ENCODE measurements around the gene MRPL19. TPM values are rescaled to one million over a fixed set of nuclear protein-coding genes. Genes with fewer than 3 reads are reported as not detected.
A peak's percentile ranks its signal among the peaks of the same experiment; 100 is the strongest.
"Not testable (repeated sequence)": the region's sequence is repeated elsewhere in the genome, so short reads cannot be mapped to it uniquely, and the experiment has no call there.

Gene MRPL19
- total RNA-seq, 2 donors from 2014 or later, result 39.2 to 56.4 TPM

DNA sequence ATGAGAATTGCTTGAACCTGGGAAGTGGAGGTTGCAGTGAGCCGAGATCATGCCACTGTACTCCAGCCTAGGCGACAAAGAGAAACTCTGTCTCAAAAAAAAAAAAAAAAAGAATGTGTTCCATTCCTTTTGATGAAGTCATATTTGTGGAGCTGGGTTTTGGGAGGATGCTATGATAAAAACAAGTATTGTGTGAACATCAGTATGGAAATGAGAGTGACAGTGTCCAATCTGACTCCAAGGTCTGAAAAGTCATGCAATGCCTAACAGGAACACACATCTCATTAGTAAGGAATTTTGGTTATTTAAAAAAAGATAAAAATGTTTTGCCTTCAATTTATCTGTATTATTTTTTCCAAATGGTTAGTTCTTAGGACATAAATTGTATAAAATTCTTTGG is 52.3 kb downstream of the MRPL19 start:
- H3K27ac Mint-ChIP-seq, result no peak overlapping the region
- H3K9me3 Mint-ChIP-seq, result no peaks in the 10 kb centered on the region
- DNase-seq (ENCODE audit: low spot score in 2 of 2) (no peak), ATAC-seq (no peak)
- H3K36me3 Mint-ChIP-seq, result peaks cover 23 to 24% of the 10 kb centered on the region in 2 donors

DNA sequence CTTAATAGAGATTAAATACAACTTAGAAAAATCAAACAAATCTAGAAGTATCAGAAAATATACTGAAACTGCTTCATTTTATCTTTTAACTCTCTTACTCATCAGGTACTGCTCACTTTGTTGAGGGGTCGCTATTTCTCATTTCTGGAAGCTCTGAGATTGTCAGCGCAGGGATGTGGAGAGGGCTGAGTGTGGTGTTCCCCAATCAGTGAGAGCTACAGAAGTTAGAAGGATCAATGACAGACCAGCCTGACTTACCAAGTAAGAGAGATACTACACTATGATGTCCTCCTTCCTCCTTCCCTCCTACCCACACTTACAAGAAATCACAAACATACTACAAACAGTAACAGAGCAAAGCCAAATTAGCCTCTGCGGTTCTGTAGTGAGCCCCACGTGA is 56.0 kb downstream of the MRPL19 start:
- ATAC-seq (peak in 1 of 2 donors; percentile 79), DNase-seq (ENCODE audit: low spot score in 2 of 2) (no peak)
- Mint-ChIP-seq H3K9me3 (no peaks in the 10 kb centered on the region), H3K36me3 (peaks cover 29% of the 10 kb centered on the region in 2 donors), H3K27ac (no peak overlapping the region)

DNA sequence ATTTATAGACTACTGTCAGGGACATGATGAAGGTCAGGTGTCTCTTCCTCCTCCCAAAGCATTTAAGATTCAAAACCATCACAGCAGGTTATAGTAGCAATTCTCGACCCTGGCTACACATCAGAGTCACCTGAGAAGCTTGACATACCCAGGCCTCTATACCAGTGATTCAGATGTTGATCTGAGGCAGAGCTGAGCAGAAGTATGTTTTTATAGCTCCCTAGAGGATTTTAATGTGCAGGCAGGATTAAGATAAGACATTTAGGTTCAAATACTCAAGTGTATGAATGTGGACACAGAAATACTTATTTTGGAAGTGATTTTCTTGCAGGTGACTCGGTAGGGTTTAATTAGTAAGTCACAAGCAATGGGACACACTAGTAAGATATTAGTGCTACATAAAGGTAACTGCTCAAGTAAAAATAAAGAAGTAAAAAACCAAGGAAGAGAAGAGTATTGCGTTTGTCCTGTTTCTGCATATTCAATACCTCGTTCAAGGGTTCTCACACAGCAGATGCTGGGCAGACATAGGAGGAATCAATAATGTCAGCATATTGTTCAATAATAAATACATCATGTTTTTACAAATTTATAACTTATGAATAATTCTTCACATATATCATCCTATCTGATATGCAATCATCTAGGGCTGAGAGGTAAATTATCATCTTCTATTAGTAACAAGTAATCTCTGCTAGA is 57.2 kb downstream of the MRPL19 start:
- DNase-seq (ENCODE audit: low spot score in 2 of 2), result no peak
- ATAC-seq, result no peak
- Mint-ChIP-seq H3K27ac (no peak overlapping the region), H3K9me3 (no peaks in the 10 kb centered on the region), H3K36me3 (peaks cover 23% of the 10 kb centered on the region in 2 donors)

DNA sequence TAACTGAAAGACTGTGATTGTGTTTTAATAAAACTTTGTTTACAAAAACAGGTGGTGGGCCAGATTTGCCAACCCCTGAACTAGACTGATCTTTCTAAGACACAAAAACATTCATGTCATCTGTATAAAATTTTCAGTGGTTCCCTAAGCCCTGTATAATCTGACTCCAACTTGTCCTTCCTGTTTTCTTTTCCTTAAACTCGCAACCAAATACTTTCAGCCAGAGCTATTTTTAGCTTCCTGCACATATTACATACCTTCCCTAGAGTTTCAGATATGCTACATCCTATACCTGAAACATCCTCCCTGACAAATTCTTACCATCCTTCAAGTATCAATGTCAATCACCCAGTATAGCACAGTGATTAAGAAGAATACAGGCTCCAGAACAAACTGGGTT is 59.3 kb downstream of the MRPL19 start:
- no peak for ATAC-seq
- no peak for DNase-seq (ENCODE audit: low spot score in 2 of 2)
- H3K9me3 Mint-ChIP-seq, result no peaks in the 10 kb centered on the region
- no peak overlapping the region for H3K27ac Mint-ChIP-seq
- peaks cover 18 to 26% of the 10 kb centered on the region in 2 donors for H3K36me3 Mint-ChIP-seq

DNA sequence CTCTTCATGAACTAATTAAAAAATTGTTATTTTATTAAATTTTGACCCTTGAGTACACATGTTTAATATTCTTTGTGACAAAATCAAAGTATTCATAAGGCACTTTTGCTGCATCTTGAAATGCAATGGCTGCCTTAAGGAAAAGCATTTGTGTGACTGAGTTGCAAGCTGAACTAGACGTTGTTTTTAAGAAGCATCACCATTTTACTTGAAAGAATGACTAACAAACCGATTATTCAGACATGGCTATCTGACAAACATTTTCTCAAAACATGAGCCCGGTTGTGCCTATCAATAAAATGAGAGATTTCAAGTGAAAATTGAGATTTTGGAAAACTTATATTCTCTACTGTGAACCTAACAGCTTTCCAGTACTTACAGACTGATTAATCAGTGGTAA is 61.3 kb downstream of the MRPL19 start:
- Mint-ChIP-seq H3K36me3 (peaks cover 20 to 24% of the 10 kb centered on the region in 2 donors), H3K9me3 (no peaks in the 10 kb centered on the region), H3K27ac (no peak overlapping the region)
- ATAC-seq (no peak), DNase-seq (ENCODE audit: low spot score in 2 of 2) (no peak)

DNA sequence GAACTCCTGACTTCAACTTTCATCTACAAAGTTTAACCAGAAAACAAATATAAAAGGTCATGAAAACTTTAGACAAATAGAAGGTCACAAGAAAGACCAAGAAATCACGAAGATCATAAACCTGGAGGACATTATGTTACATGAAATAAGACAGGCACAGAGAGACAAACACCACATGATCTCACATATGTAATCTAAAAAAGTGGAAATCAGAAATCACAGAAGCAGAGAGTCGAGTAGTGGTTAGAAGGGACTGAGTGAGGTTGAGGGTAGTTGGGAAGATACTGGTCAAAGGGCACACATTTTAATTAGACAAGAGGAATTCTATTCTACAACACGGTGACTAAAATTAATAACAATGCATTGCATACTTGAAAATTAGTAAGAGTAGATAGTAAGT is 62.7 kb downstream of the MRPL19 start:
- DNase-seq (ENCODE audit: low spot score in 2 of 2), result no peak
- peaks cover 16 to 21% of the 10 kb centered on the region in 2 donors for H3K36me3 Mint-ChIP-seq
- H3K27ac Mint-ChIP-seq, result peak overlapping the region; percentile 1 to 93
- H3K9me3 Mint-ChIP-seq, result no peaks in the 10 kb centered on the region
- no peak for ATAC-seq

DNA sequence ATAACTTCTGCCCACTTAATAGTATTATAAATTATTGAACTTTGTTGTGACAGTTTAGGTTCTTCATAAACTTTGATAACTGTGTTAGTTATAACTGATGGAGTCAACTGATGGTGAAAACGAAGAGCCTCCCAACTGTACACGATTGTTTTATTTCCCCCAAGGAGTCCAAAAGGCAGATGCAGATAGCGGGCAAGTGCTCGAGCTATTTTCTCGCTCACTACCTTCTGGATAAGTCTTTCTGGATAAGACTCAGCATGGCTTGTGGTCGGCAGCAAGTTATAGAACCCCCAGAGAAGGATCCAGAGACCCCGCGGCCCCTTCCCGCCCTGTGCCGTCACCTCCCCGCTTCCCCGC is 63.6 kb downstream of the MRPL19 start:
- Mint-ChIP-seq H3K9me3 (no peaks in the 10 kb centered on the region), H3K27ac (peak overlapping the region; percentile 93 to 98), H3K36me3 (peaks cover 8 to 12% of the 10 kb centered on the region in 2 donors)
- ATAC-seq, result no peak
- no peak for DNase-seq (ENCODE audit: low spot score in 2 of 2)

DNA sequence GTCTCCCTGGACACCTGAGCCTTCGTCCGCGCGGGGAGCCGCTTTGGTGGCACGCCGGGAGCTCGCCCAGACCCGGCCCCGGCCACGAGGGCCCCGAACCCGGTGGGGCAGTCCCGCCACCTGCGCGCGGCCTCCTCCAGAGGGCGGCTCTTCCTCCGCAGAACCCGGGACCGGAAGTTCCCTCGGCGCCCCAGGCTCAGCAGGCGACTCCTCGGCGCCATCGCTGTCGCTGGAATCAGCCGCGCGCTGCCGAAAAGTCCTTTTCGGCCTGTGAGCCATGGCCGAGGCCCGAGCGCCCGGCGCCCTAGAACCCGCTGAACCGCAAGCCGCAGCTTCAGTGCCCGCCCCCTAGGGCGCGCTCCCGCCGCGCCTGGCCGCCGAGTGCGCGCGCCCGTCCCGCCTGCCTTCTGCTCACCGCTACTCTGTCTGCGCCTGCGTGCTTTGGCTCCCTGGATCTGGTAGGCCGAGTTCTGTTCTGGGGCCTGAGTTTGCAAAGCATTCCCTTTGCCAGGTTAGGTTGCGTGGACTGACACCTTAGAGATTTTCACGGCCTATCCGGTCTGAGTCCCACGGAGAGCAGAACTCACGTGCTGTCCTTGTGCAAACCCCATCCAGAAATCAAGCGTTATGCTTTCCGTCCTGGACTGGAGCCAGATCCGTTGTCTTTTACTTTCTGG is 64.1 kb downstream of the MRPL19 start, which contains the start of gene GCFC2:
GCFC2 (minus strand) TSS at position 339 of the 677 bp plus-strand sequence; CDS start at position 279, 60 bp downstream.
- Mint-ChIP-seq H3K27ac (peak within 1 kb of the TSS; percentile 93 to 98), H3K9me3 (no peaks in the 10 kb centered on the region), H3K36me3 (peaks cover 8 to 12% of the 10 kb centered on the region in 2 donors)
- ATAC-seq (peak; percentile 89 to 93), DNase-seq (ENCODE audit: low spot score in 2 of 2) (peak; percentile 81 to 93)

DNA sequence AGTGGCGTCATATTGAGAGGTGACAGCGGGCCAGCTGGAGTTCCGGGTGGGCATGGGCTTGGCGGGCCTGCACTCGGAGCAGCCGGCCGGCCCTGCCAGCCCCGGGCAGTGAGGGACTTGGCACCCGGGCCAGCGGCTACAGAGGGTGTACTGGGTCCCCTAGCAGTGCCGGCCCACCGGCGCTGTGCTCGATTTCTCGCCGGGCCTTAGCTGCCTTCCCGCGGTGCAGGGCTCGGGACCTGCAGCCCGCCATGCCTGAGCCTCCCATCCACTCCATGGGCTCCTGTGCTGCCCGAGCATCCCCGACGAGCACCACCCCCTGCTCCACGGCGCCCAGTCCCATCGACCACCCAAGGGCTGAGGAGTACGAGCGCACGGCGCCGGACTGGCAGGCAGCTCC is 65.0 kb downstream of the MRPL19 start:
- peak overlapping the region; percentile 93 to 98 for H3K27ac Mint-ChIP-seq
- not testable (repeated sequence) for H3K9me3 Mint-ChIP-seq; DNase-seq (ENCODE audit: low spot score in 2 of 2); ATAC-seq
- peaks cover 8 to 12% of the 10 kb centered on the region in 2 donors for H3K36me3 Mint-ChIP-seq

DNA sequence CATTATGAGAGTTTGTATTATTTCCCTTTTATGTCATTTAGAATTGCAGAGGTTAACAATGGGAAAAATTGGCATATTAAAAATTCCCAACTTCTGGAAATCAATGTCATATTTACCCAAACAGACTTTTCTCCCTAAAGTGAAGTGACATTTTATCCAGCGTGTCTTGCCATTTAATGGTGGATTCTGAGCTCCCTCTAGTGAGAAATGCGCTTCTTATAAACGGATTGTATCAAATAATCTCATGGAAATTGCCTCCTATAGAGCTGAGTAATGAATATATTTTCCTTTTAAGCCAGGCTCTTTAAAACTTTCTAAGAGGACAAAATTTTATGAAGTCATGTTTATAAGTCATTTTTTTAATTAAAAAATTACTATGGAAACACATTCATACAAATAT is 69.8 kb downstream of the MRPL19 start:
- ATAC-seq, result no peak
- H3K36me3 Mint-ChIP-seq, result peaks cover 0 to 8% of the 10 kb centered on the region in 2 donors
- DNase-seq (ENCODE audit: low spot score in 2 of 2), result no peak
- H3K27ac Mint-ChIP-seq, result no peak overlapping the region
- H3K9me3 Mint-ChIP-seq, result no peaks in the 10 kb centered on the region

DNA sequence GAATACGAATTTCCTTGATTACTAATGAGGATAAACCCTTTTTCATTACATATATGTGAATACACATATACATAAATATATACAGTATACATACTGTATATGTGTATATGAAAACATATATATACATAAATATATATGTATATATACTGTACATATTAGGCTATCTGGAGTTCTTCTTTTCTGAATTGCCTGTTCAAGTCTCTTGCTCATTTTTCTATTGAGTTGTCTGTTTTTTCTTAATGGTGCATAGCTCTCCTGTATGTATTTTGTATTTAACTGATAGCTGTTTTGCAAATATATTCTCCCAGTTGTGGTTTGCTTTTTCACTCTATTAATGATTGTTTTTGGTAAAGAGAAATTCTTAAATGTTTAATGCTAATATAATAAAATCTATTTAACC is 73.0 kb downstream of the MRPL19 start:
- Mint-ChIP-seq H3K36me3 (no peaks in the 10 kb centered on the region), H3K27ac (no peak overlapping the region), H3K9me3 (no peaks in the 10 kb centered on the region)
- DNase-seq (ENCODE audit: low spot score in 2 of 2), result no peak
- ATAC-seq, result no peak

DNA sequence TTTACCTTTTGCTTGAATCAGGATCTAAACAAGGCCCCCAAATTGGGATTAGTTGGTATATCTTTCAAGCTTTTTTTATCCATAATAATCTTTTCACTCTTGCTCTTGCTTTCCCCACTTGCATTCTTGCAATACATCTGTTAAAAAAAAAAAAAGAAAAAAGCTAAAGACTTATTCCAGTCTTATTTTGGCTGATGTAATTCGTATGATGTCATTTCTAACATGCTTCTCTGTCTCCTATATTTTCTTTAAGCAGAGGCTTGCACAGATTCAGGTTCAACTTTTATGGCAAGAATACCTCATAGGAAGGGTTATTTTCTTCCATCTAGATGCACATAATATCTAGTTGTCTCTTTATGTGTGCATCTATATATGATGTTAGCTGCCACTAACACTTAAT is 73.9 kb downstream of the MRPL19 start:
- no peak for DNase-seq (ENCODE audit: low spot score in 2 of 2)
- Mint-ChIP-seq H3K9me3 (no peaks in the 10 kb centered on the region), H3K36me3 (no peaks in the 10 kb centered on the region), H3K27ac (no peak overlapping the region)
- ATAC-seq, result no peak

DNA sequence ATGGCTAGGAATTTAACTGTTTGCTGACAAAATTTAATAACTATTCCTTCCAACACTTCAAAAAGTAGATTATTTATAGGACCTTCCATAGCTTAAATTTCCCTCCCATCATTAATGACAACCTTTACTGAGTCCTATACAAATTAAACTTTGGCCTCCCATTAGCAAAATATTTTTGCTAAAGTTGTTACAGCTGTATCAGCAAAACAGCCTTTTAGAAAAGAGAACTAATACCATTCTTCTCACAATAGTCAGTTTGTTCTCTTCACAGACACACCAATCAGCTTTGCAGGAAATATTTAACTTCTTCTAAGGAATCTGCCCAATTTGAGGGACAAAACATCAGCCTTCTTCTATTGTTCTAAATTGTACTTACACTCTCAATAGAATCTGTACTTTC is 76.1 kb downstream of the MRPL19 start:
- Mint-ChIP-seq H3K27ac (no peak overlapping the region), H3K36me3 (no peaks in the 10 kb centered on the region), H3K9me3 (no peaks in the 10 kb centered on the region)
- no peak for DNase-seq (ENCODE audit: low spot score in 2 of 2)
- ATAC-seq, result no peak

DNA sequence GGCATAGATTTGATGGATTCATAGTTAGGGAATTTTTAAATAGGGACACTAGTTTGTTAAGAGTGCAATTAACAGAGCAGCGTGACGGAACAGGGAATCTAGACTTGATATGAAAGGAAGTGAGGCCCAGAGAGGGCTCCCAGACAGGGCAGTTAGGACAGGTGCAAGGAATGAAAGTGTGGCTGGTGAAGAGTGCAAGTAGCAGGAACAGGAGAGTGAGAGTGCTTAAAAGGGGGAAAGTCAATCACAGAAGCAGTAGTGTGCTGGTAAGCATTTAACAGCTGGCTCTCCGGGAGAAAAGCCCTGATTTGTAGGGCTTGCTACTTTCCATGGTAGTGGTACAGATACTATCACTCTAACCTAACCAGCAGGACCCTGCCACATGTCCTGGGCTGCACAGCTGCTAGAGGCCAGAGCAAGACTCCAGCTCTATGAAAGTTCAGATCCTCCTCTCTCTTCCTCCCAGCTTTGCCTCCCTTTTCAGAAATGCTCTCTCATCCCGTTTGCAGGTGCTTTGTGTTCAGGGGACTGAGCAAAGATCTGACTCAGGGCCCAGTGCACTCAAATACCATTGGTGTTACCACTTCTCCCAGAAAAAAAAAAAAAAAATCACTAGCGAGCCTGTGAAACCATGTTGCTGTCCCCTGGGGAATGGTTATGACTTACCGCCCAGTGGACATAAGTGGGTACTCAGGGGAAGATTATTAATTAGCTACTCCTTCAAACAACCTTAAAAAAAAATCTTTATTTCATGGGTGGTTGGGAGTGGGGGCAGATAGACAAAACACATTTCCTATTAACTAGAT is 82.2 kb downstream of the MRPL19 start:
- Mint-ChIP-seq H3K27ac (no peak overlapping the region), H3K36me3 (no peaks in the 10 kb centered on the region), H3K9me3 (no peaks in the 10 kb centered on the region)
- ATAC-seq, result no peak
- DNase-seq (ENCODE audit: low spot score in 2 of 2), result no peak

DNA sequence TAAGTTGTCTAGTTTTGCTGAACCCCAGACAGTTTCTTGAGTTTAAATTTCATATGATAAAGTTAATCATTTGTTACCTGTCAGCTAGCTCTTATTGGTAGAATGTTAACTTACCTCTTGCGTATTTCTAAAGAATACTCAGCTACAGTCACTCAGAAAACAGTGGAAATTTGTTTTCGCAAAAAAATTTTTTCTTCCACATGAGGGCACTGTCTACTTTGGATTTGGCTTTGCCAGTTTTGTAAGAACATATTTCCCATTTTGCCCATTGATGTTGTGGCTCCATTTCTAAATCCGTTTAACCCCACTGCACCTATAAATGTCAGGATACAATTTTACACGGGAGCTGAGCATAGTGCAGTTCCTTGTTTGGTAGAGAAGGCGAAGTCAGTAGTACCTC is 83.3 kb downstream of the MRPL19 start:
- no peaks in the 10 kb centered on the region for H3K9me3 Mint-ChIP-seq
- no peak overlapping the region for H3K27ac Mint-ChIP-seq
- no peaks in the 10 kb centered on the region for H3K36me3 Mint-ChIP-seq
- no peak for ATAC-seq
- DNase-seq (ENCODE audit: low spot score in 2 of 2), result no peak

DNA sequence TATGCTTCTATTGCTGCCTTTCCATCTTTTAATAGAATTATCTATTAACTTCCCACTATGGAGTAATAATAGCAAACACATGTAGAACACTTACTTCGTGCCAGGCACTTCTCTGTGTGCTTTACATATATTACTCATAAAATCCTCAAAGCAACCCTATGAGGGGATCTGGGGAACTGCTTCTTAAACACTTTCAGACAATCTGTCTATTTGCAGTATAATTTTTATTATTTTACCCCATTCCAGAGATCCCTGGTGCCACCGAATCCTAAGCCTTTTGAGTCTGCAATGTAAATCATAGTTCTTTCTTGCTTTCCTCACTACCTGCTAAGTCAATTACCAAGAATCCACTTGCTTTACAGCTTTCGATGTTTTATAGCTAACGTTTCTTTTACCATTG is 89.7 kb downstream of the MRPL19 start:
- ATAC-seq (no peak), DNase-seq (ENCODE audit: low spot score in 2 of 2) (no peak)
- H3K36me3 Mint-ChIP-seq, result peaks cover 0 to 4% of the 10 kb centered on the region in 2 donors
- no peak overlapping the region for H3K27ac Mint-ChIP-seq
- H3K9me3 Mint-ChIP-seq, result peaks cover 0 to 5% of the 10 kb centered on the region in 2 donors

DNA sequence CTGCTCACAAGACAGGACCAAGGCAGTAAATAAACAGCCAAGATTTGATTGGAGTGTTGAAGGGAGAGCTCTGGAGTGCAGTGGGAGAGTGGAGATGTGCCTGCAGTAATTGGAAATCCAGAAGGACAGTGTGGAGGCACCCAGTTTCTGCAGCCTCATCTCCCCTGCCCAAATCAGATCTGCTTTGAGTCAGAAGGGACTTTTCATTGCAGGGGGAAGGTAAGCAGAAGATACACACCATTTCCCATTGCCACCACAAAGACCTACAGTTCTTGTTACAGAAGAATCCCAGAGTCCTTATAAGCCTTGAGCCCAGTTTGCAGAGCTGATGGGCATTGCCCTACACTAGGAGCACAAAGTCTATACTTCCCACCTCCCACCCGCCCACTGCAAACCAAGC is 91.4 kb downstream of the MRPL19 start:
- Mint-ChIP-seq H3K36me3 (peaks cover 0 to 4% of the 10 kb centered on the region in 2 donors), H3K9me3 (peaks cover 4 to 6% of the 10 kb centered on the region in 2 donors), H3K27ac (no peak overlapping the region)
- DNase-seq (ENCODE audit: low spot score in 2 of 2), result no peak
- ATAC-seq, result no peak
